ENCODE measurements around the gene KRTAP20-2. TPM values are rescaled to one million over a fixed set of nuclear protein-coding genes. Genes with fewer than 3 reads are reported as not detected.

KRTAP20-2 gene
- total RNA-seq, 1 experiment from 2014 or later, result not detected

DNA sequence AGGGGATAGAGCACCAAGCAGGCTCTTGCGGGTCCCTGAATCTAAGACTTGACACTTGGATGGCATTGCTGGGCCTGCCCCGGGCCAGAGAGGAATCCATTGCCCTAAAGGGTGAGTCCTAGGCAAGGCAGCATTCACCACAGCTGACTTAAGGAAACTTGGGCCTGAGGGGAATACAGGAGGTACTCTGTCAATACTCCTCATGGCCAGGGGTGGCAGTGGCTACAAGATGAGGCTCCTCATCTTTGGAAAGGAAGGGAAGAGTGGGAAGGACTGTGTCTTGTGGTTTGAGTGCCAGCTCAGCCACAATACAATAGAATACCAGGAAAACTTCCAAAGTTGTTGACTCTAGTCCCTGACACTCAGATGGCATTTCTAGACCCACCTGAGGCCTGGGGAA is 29.0 kb upstream of the KRTAP20-2 start:
- Histone ChIP-seq H3K36me3 (ENCODE audit: control insufficient read depth, insufficient read depth, low read length) (no peaks in the 10 kb centered on the region), H3K27me3 (ENCODE audit: control insufficient read depth, insufficient read depth, low read length) (no peaks in the 10 kb centered on the region), H3K4me3 (ENCODE audit: low read depth in 2 of 2, low read length in 2 of 2) (no peak overlapping the region), H3K4me1 (ENCODE audit: control insufficient read depth, insufficient read depth, low read length) (no peaks in the 10 kb centered on the region), H3K27ac (ENCODE audit: low read length) (no peak overlapping the region), H3K9me3 (ENCODE audit: control insufficient read depth, insufficient read depth, low read depth, low read length) (no peaks in the 10 kb centered on the region)
- BruUV-seq (replicated peaks), result no TSS peak
- DNase-seq (ENCODE audit: low read depth, low spot score), result no peak
- in situ Hi-C loops (cut with HindIII; ENCODE audit: low pct_unique_long_range_greater_than_20kb, low sequenced_read_pairs), result no loop called here
- no peak for ATAC-seq
- TF ChIP-seq CTCF (IDR thresholded peaks at IDR 0.05), result no peak
- ChIA-PET CTCF (no interaction called here), POLR2A (no interaction called here)
- intact Hi-C loops (cut with micrococcal nuclease; ENCODE audit: unreplicated experiment), result no loop called here

DNA sequence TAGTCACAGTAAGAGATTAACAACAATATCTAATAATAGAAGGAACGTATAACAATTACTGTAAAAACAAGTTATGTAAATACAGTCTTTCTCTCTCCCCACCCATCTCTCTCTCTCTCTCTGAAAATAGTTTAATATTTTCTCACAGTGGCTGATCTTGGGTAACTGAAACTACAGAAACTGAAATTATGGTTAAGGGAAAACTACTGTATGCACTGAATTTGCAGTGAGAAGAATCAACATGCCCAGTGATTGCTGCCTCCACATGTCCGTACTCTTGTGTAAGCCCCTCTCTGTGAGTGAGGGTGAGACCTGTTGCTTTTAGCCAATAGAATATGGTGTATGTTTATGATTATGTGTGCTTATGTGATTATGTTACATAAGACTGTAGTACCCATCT is 22.9 kb upstream of the KRTAP20-2 start:
- no peaks in the 10 kb centered on the region for H3K4me1 ChIP-seq (ENCODE audit: control insufficient read depth, insufficient read depth, low read length)
- TF ChIP-seq CTCF (IDR thresholded peaks at IDR 0.05), result no peak
- TF ChIP-seq POLR2AphosphoS5 (IDR thresholded peaks at IDR 0.05; ENCODE audit: low read depth, low read length), result no peak
- no peak for TF ChIP-seq SIN3A (IDR thresholded peaks at IDR 0.05; ENCODE audit: borderline replicate concordance, insufficient read depth, low read depth, low read length)
- no peak for TF ChIP-seq TCF7L2 (IDR thresholded peaks at IDR 0.05; ENCODE audit: low read depth, low read length)
- TF ChIP-seq, protein P1, sequence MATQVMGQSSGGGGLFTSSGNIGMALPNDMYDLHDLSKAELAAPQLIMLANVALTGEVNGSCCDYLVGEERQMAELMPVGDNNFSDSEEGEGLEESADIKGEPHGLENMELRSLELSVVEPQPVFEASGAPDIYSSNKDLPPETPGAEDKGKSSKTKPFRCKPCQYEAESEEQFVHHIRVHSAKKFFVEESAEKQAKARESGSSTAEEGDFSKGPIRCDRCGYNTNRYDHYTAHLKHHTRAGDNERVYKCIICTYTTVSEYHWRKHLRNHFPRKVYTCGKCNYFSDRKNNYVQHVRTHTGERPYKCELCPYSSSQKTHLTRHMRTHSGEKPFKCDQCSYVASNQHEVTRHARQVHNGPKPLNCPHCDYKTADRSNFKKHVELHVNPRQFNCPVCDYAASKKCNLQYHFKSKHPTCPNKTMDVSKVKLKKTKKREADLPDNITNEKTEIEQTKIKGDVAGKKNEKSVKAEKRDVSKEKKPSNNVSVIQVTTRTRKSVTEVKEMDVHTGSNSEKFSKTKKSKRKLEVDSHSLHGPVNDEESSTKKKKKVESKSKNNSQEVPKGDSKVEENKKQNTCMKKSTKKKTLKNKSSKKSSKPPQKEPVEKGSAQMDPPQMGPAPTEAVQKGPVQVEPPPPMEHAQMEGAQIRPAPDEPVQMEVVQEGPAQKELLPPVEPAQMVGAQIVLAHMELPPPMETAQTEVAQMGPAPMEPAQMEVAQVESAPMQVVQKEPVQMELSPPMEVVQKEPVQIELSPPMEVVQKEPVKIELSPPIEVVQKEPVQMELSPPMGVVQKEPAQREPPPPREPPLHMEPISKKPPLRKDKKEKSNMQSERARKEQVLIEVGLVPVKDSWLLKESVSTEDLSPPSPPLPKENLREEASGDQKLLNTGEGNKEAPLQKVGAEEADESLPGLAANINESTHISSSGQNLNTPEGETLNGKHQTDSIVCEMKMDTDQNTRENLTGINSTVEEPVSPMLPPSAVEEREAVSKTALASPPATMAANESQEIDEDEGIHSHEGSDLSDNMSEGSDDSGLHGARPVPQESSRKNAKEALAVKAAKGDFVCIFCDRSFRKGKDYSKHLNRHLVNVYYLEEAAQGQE (IDR thresholded peaks at IDR 0.05; ENCODE audit: insufficient read depth in 1 of 2, low read depth in 2 of 2, low read length in 1 of 2), result no peak
- H3K27ac ChIP-seq (ENCODE audit: low read length), result no peak overlapping the region
- intact Hi-C loops (cut with micrococcal nuclease; ENCODE audit: unreplicated experiment), result no loop called here
- CTCF ChIA-PET, result no interaction called here
- in situ Hi-C loops (cut with HindIII; ENCODE audit: low pct_unique_long_range_greater_than_20kb, low sequenced_read_pairs), result no loop called here
- no peak for DNase-seq (ENCODE audit: low read depth, low spot score)
- no peak overlapping the region for H3K4me3 ChIP-seq (ENCODE audit: low read depth in 2 of 2, low read length in 2 of 2)
- no peaks in the 10 kb centered on the region for H3K9me3 ChIP-seq (ENCODE audit: control insufficient read depth, insufficient read depth, low read depth, low read length)
- POLR2A ChIA-PET, result no interaction called here
- no peaks in the 10 kb centered on the region for H3K27me3 ChIP-seq (ENCODE audit: control insufficient read depth, insufficient read depth, low read length)
- H3K36me3 ChIP-seq (ENCODE audit: control insufficient read depth, insufficient read depth, low read length), result no peaks in the 10 kb centered on the region
- no TSS peak for BruUV-seq (replicated peaks)
- no peak for ATAC-seq

DNA sequence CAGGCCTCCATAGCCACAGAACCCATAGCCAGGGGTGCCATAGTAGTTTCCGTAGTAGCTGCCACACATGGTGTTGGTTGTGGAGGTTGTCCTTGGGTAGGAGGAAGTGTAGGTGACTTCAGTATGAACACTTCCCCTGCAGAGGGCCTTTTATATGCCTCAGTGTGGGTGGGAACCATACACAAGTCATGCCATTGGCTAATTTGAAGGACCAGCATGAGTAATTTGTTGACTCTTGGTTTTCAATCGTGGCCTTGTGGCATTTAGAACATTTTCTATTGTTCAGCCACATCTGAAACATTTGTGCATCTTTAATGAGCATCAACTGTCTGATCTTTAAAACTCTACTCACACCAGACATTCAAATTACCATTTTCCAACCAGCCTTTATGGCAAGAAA is 21.2 kb upstream of the KRTAP20-2 start, which contains the start of gene KRTAP6-1:
KRTAP6-1 (minus strand) TSS at position 95 of the 400 bp plus-strand sequence; CDS start at position 69, 26 bp downstream.
- TF ChIP-seq TCF7L2 (IDR thresholded peaks at IDR 0.05; ENCODE audit: low read depth, low read length) (no peak), POLR2AphosphoS5 (IDR thresholded peaks at IDR 0.05; ENCODE audit: low read depth, low read length) (no peak), SIN3A (IDR thresholded peaks at IDR 0.05; ENCODE audit: borderline replicate concordance, insufficient read depth, low read depth, low read length) (no peak), CTCF (IDR thresholded peaks at IDR 0.05) (no peak)
- TF ChIP-seq, protein P1 (IDR thresholded peaks at IDR 0.05; ENCODE audit: insufficient read depth in 1 of 2, low read depth in 2 of 2, low read length in 1 of 2), result no peak
- in situ Hi-C loops (cut with HindIII; ENCODE audit: low pct_unique_long_range_greater_than_20kb, low sequenced_read_pairs) (no loop called here), intact Hi-C loops (cut with micrococcal nuclease; ENCODE audit: unreplicated experiment) (no loop called here)
- ChIA-PET POLR2A (no interaction called here), CTCF (no interaction called here)
- Histone ChIP-seq H3K27ac (ENCODE audit: low read length) (no peak within 1 kb of the TSS), H3K4me3 (ENCODE audit: low read depth in 2 of 2, low read length in 2 of 2) (no peak within 1 kb of the TSS), H3K36me3 (ENCODE audit: control insufficient read depth, insufficient read depth, low read length) (no peaks in the 10 kb centered on the region), H3K9me3 (ENCODE audit: control insufficient read depth, insufficient read depth, low read depth, low read length) (no peaks in the 10 kb centered on the region), H3K4me1 (ENCODE audit: control insufficient read depth, insufficient read depth, low read length) (no peaks in the 10 kb centered on the region), H3K27me3 (ENCODE audit: control insufficient read depth, insufficient read depth, low read length) (no peaks in the 10 kb centered on the region)
- no TSS peak for BruUV-seq (replicated peaks)
- ATAC-seq (no peak), DNase-seq (ENCODE audit: low read depth, low spot score) (no peak)
